ENCODE measurements around the gene TCF12.

TCF12 gene

GRCh38 chr15:57185507-57186074 lies 267.1 kb downstream of the TCF12 start:
- no peak for DNase-seq

GRCh38 chr15:57189466-57189865 lies 271.0 kb downstream of the TCF12 start:
- DNase-seq: no peak

- DNase-seq: no peak
Observed at GRCh38 chr15:57190208-57190607, 271.8 kb downstream of the TCF12 start.

- no peak for DNase-seq
Observed at GRCh38 chr15:57193161-57193560, 274.7 kb downstream of the TCF12 start.

GRCh38 chr15:57195326-57195725 lies 276.9 kb downstream of the TCF12 start:
- DNase-seq: no peak

- no peak for DNase-seq
Observed at GRCh38 chr15:57196865-57197264, 278.4 kb downstream of the TCF12 start.

GRCh38 chr15:57198131-57198530 lies 279.7 kb downstream of the TCF12 start:
- DNase-seq: no peak

GRCh38 chr15:57198654-57199291 lies 280.3 kb downstream of the TCF12 start:
- DNase-seq: no peak

- no peak for DNase-seq
Observed at GRCh38 chr15:57201578-57201977, 283.1 kb downstream of the TCF12 start.

GRCh38 chr15:57203906-57204305 lies 285.5 kb downstream of the TCF12 start:
- no peak for DNase-seq

GRCh38 chr15:57205027-57205855 lies 286.8 kb downstream of the TCF12 start:
- DNase-seq: no peak

GRCh38 chr15:57205996-57206395 lies 287.6 kb downstream of the TCF12 start:
- no peak for DNase-seq

GRCh38 chr15:57213862-57214261 lies 295.4 kb downstream of the TCF12 start:
- DNase-seq: peak; percentile 95

- DNase-seq: no peak
Observed at GRCh38 chr15:57215326-57215725, 296.9 kb downstream of the TCF12 start.

GRCh38 chr15:57215881-57216280 lies 297.4 kb downstream of the TCF12 start:
- no peak for DNase-seq

- DNase-seq: peak; percentile 67
Observed at GRCh38 chr15:57216288-57216687, 297.8 kb downstream of the TCF12 start.

- peak; percentile 62 for DNase-seq
Observed at GRCh38 chr15:57217778-57218598, 299.5 kb downstream of the TCF12 start.

GRCh38 chr15:57218826-57219576 lies 300.6 kb downstream of the TCF12 start:
- DNase-seq: peak; percentile 87

GRCh38 chr15:57220205-57220604 lies 301.8 kb downstream of the TCF12 start:
- peak; percentile 70 for DNase-seq

GRCh38 chr15:57221134-57221533 lies 302.7 kb downstream of the TCF12 start:
- peak; percentile 35 for DNase-seq

GRCh38 chr15:57223345-57223744 lies 304.9 kb downstream of the TCF12 start:
- peak; percentile 32 for DNase-seq

- DNase-seq: no peak
Observed at GRCh38 chr15:57223887-57224286, 305.4 kb downstream of the TCF12 start.

All from eye (tissue), 1 donor.